IMR-90 (cell line): ENCODE data around the gene NLRC3. TPM values are rescaled to one million over a fixed set of nuclear protein-coding genes. Genes with fewer than 3 reads are reported as not detected.
A peak's percentile ranks its signal among the peaks of the same experiment; 100 is the strongest.

Experiments used
- ATAC-seq: fragments of 200-7000 bp; cut with Tn5 transposase; 2 replicates; pipeline ENCODE4 v1.9.1; 2020; ENCODE audit warnings: low read depth, mild to moderate bottlenecking, moderate library complexity
- BruUV-seq: library from RNA; stranded (reverse); fragments of 400-500 nt; replicated peaks from 2 replicates; lab custom pipeline; 2021; lab: Mats Ljungman, UMichigan
- CTCF ChIA-PET: fragments of 300-600 bp; formaldehyde crosslinking; extraction: SDS; loops from one replicate; lab custom pipeline; 2021; ENCODE audit warnings: antibody characterized with exemption; lab: Yijun Ruan, JAX
- POLR2A ChIA-PET: fragments of 300-600 bp; sonication (Branson Sonifier 250); formaldehyde crosslinking; loops from one replicate; lab custom pipeline; 2022; ENCODE audit warnings: antibody characterized with exemption; ENCODE audit not compliant: unreplicated experiment; lab: Charles Lee
- DNase-seq: peaks from one replicate; pipeline ENCODE4 v3.0.0; 2013
- H2AFZ ChIP-seq: replicated peaks from 2 replicates; pipeline ENCODE3; 2013; ENCODE audit warnings: low read length, mild to moderate bottlenecking; ENCODE audit not compliant: poor library complexity
- H2AK5ac ChIP-seq: 2 replicates; pipeline ENCODE4 v1.6.1; 2013; ENCODE audit warnings: low read depth, low read length, inconsistent platforms
- H2AK9ac ChIP-seq: replicated peaks from 2 replicates; pipeline ENCODE3; 2013; ENCODE audit warnings: mild to moderate bottlenecking, low read depth, low read length, moderate library complexity; ENCODE audit not compliant: poor library complexity
- H2BK120ac ChIP-seq: 2 replicates; pipeline ENCODE4 v1.6.1; 2013; ENCODE audit warnings: low read depth, low read length, inconsistent platforms
- H2BK15ac ChIP-seq: 3 replicates; pipeline ENCODE4 v1.6.1; 2013; ENCODE audit warnings: low read depth, low read length, inconsistent platforms
- H2BK20ac ChIP-seq: 2 replicates; pipeline ENCODE4 v1.6.1; 2013; ENCODE audit warnings: low read depth, mild to moderate bottlenecking, inconsistent platforms, low read length, moderate library complexity
- H2BK5ac ChIP-seq: 2 replicates; pipeline ENCODE4 v1.6.1; 2013; ENCODE audit warnings: mild to moderate bottlenecking, low read depth, low read length, inconsistent platforms; ENCODE audit not compliant: poor library complexity, severe bottlenecking
- H3K14ac ChIP-seq: replicated peaks from 2 replicates; pipeline ENCODE4 v1.6.1; 2013; ENCODE audit warnings: low read depth, low read length, inconsistent platforms
- H3K18ac ChIP-seq: 2 replicates; pipeline ENCODE4 v1.6.1; 2013; ENCODE audit warnings: low read depth, low read length, control low read depth
- H3K23ac ChIP-seq: 2 replicates; pipeline ENCODE4 v1.6.1; 2013; ENCODE audit warnings: low read depth, low read length, inconsistent platforms
- H3K27ac ChIP-seq: 2 replicates; pipeline ENCODE4 v1.5.1; 2013; ENCODE audit warnings: mild to moderate bottlenecking, control low read depth, low read length; ENCODE audit not compliant: insufficient read depth
- H3K27me3 ChIP-seq: 2 replicates; pipeline ENCODE4 v1.6.1; 2013; ENCODE audit warnings: low read length; ENCODE audit not compliant: control insufficient read depth, insufficient read depth
- H3K36me3 ChIP-seq: 2 replicates; pipeline ENCODE4 v1.6.1; 2013; ENCODE audit warnings: low read length, mixed read lengths; ENCODE audit not compliant: control insufficient read depth, insufficient read depth
- H3K4ac ChIP-seq: 2 replicates; pipeline ENCODE4 v1.6.1; 2013; ENCODE audit warnings: low read depth, low read length, inconsistent platforms
- H3K4me1 ChIP-seq: 2 replicates; pipeline ENCODE4 v1.6.1; 2013; ENCODE audit warnings: low read length, mixed read lengths; ENCODE audit not compliant: control insufficient read depth, insufficient read depth
- H3K4me2 ChIP-seq: 2 replicates; pipeline ENCODE4 v1.6.1; 2013; ENCODE audit warnings: low read depth, mild to moderate bottlenecking, control low read depth, low read length, moderate library complexity
- H3K4me3 ChIP-seq: 2 replicates; pipeline ENCODE4 v1.5.1; 2013; ENCODE audit warnings: low read depth, mild to moderate bottlenecking, control low read depth, low read length, moderate library complexity; ENCODE audit not compliant: insufficient read depth
- H3K56ac ChIP-seq: 2 replicates; pipeline ENCODE4 v1.6.1; 2013; ENCODE audit warnings: low read length, inconsistent platforms; ENCODE audit not compliant: insufficient read depth; ENCODE audit errors: extremely low read depth
- H3K79me1 ChIP-seq, 2 experiments: 2 replicates each; pipeline ENCODE4 v1.6.1; 2013; ENCODE audit warnings: low read length in 2 of 2, inconsistent platforms in 1 of 2, low read depth in 1 of 2
- H3K9ac ChIP-seq: 2 replicates; pipeline ENCODE4 v1.6.1; 2013; ENCODE audit warnings: low read depth, low read length, control low read depth
- H3K9me1 ChIP-seq: 2 replicates; pipeline ENCODE4 v1.6.1; 2013; ENCODE audit warnings: low read length, inconsistent platforms; ENCODE audit not compliant: insufficient read depth
- H3K9me3 ChIP-seq: 2 replicates; pipeline ENCODE4 v1.6.1; 2013; ENCODE audit warnings: low read length; ENCODE audit not compliant: control insufficient read depth, insufficient read depth
- H4K20me1 ChIP-seq: 2 replicates; pipeline ENCODE4 v1.6.1; 2013; ENCODE audit warnings: low read length, inconsistent platforms; ENCODE audit not compliant: insufficient read depth
- H4K5ac ChIP-seq: 2 replicates; pipeline ENCODE4 v1.6.1; 2013; ENCODE audit warnings: mild to moderate bottlenecking, low read depth, low read length, control low read depth
- H4K8ac ChIP-seq, 2 experiments: 2 replicates each; pipeline ENCODE4 v1.6.1; 2013; ENCODE audit warnings: low read depth in 2 of 2, low read length in 2 of 2, control low read depth in 1 of 2, inconsistent platforms in 1 of 2
- H4K91ac ChIP-seq: 2 replicates; pipeline ENCODE4 v1.6.1; 2013; ENCODE audit warnings: low read depth, low read length, inconsistent platforms; ENCODE audit not compliant: insufficient read depth
- CEBPB ChIP-seq: IDR thresholded peaks from 2 replicates; pipeline ENCODE4 v1.6.1; 2012; ENCODE audit warnings: low read depth, low read length, improper control_type of control experiment
- ELK1 ChIP-seq: fragments of 150-350 bp; IDR thresholded peaks from 2 replicates; pipeline ENCODE4 v1.6.1; 2016; ENCODE audit warnings: low read depth, mild to moderate bottlenecking, low read length, moderate library complexity, borderline replicate concordance
- FOS ChIP-seq: fragments of 150-350 bp; IDR thresholded peaks from 2 replicates; pipeline ENCODE4 v1.6.1; 2016; ENCODE audit warnings: low read depth, low read length
- MAFK ChIP-seq: IDR thresholded peaks from 2 replicates; pipeline ENCODE4 v1.6.1; 2012; ENCODE audit warnings: low read depth, low read length, improper control_type of control experiment
- MAZ ChIP-seq: IDR thresholded peaks from 2 replicates; pipeline ENCODE4 v1.6.1; 2012; ENCODE audit warnings: low read depth, mild to moderate bottlenecking, low read length, improper control_type of control experiment, moderate library complexity, borderline replicate concordance
- MXI1 ChIP-seq: IDR thresholded peaks from 2 replicates; pipeline ENCODE4 v1.6.1; 2012; ENCODE audit warnings: low read depth, mild to moderate bottlenecking, low read length, moderate library complexity, borderline replicate concordance
- NFE2L2 ChIP-seq: fragments of 150-350 bp; IDR thresholded peaks from 2 replicates; pipeline ENCODE4 v1.6.1; 2016; ENCODE audit warnings: low read depth, mild to moderate bottlenecking, low read length
- POLR2A ChIP-seq: IDR thresholded peaks from 2 replicates; pipeline ENCODE4 v1.6.1; 2012; ENCODE audit warnings: mild to moderate bottlenecking, low read depth, low read length
- RFX5 ChIP-seq: IDR thresholded peaks from 2 replicates; pipeline ENCODE4 v1.8.0; 2012; ENCODE audit warnings: low read depth, mild to moderate bottlenecking, low read length, moderate library complexity
- USF2 ChIP-seq: fragments of 150-350 bp; IDR thresholded peaks from 2 replicates; pipeline ENCODE4 v1.6.1; 2017; ENCODE audit warnings: mild to moderate bottlenecking, antibody characterized with exemption, low read length, low read depth
- WGBS, 2 experiments: methylation state at CpG; one replicate each; pipeline versions ENCODE4 v1.1.5 to v1.1.7; 2013; ENCODE audit warnings: missing lambda C conversion rate in 2 of 2; ENCODE audit not compliant: insufficient read length in 1 of 2; ENCODE audit errors: extremely low coverage in 2 of 2; 5-methylcytosine and 5-hydroxymethylcytosine counted together
- dilution Hi-C: fragments of 300-500 bp; cut with HindIII; formaldehyde crosslinking; loops from one replicate; pipeline ENCODE4 v1.14.3; 2018; ENCODE audit warnings: low sequenced_read_pairs; ENCODE audit not compliant: unreplicated experiment
- in situ Hi-C: fragments of 300-500 bp; cut with MboI; formaldehyde crosslinking; loops from 3 replicates; pipeline ENCODE4 v1.14.3; 2019; ENCODE audit warnings: low sequenced_read_pairs, inconsistent platforms, mixed read lengths
- intact Hi-C: fragments of 100-400 bp; cut with micrococcal nuclease; formaldehyde crosslinking; loops from 2 replicates; pipeline ENCODE4 v1.10.0; 2022
- polyA plus RNA-seq, 3 experiments: library from polyadenylated mRNA; depleted of rRNA; stranded (reverse); fragments of >200 nt; gene quantifications; 2 replicates each; pipeline ENCODE4 v1.2.3, GENCODE V29; 2012; ENCODE audit warnings: low replicate concordance in 1 of 3
- total RNA-seq: library from RNA; depleted of rRNA; stranded (reverse); fragments of >200 nt; gene quantifications from 2 replicates; pipeline ENCODE4 v1.2.3, GENCODE V29; 2012

Gene NLRC3
- total and polyA plus RNA-seq, 2 of the 4 experiments (the other 2 are of a cell fraction), result not detected

GRCh38 chr16:3599121-3599520 lies 21.9 kb upstream of the NLRC3 start:
- ATAC-seq, result no peak
- no peaks in the 10 kb centered on the region for H4K20me1 ChIP-seq
- H2AK9ac ChIP-seq, result peak overlapping the region; percentile 25
- H3K27ac ChIP-seq, result no peak overlapping the region
- ChIA-PET POLR2A (no interaction called here), CTCF (no interaction called here)
- H3K27me3 ChIP-seq, result no peaks in the 10 kb centered on the region
- intact Hi-C loops, result no loop called here
- in situ Hi-C loops, result no loop called here
- no peak overlapping the region for H4K5ac ChIP-seq
- peaks cover 6% of the 10 kb centered on the region; the same call in 1 of the 2 replicates for H3K9me1 ChIP-seq
- dilution Hi-C loops, result no loop called here
- DNase-seq, result no peak
- no peak overlapping the region for H4K91ac ChIP-seq
- H3K14ac ChIP-seq, result no peak overlapping the region
- no peak overlapping the region for H2BK5ac ChIP-seq
- no peak overlapping the region for H3K4ac ChIP-seq
- no peak overlapping the region for H2AK5ac ChIP-seq
- H3K9ac ChIP-seq, result no peak overlapping the region
- H2AFZ ChIP-seq, result no peak overlapping the region
- H3K56ac ChIP-seq, result no peak overlapping the region
- H2BK120ac ChIP-seq, result no peak overlapping the region
- H2BK20ac ChIP-seq, result no peak overlapping the region
- no peaks in the 10 kb centered on the region for H3K4me1 ChIP-seq
- no peak overlapping the region for H3K18ac ChIP-seq
- H3K4me2 ChIP-seq, result no peak overlapping the region
- no peak overlapping the region for H3K23ac ChIP-seq
- H4K8ac ChIP-seq, result no peak overlapping the region
- 92% methylated on average over 6 of the region's 8 CpGs; no CpG with 5 or more reads in 1 of the 2 experiments for WGBS, 2 experiments
- no TSS peak for BruUV-seq
- no peaks in the 10 kb centered on the region for H3K79me1 ChIP-seq
- no peak for TF ChIP-seq USF2
- no peak for TF ChIP-seq MXI1
- no peak for TF ChIP-seq FOS
- TF ChIP-seq POLR2A, result no peak
- no peak for TF ChIP-seq NFE2L2
- no peak for TF ChIP-seq MAZ
- no peak for TF ChIP-seq ELK1
- no peak for TF ChIP-seq MAFK
- no peak for TF ChIP-seq CEBPB
- no peak for TF ChIP-seq RFX5
- peaks cover 6% of the 10 kb centered on the region; the same call in 1 of the 2 replicates for H3K9me3 ChIP-seq
- H3K4me3 ChIP-seq, result no peak overlapping the region
- peaks cover 34% of the 10 kb centered on the region for H3K36me3 ChIP-seq
- no peak overlapping the region for H2BK15ac ChIP-seq
